SK-N-MC (cell line): ENCODE results near the gene ZNF239.

Experiments used
- FOXP2 ChIP-seq: optimal IDR thresholded peaks from 2 replicates; pipeline ENCODE3; 2011; ENCODE audit warnings: mild to moderate bottlenecking, moderate library complexity; ENCODE audit not compliant: insufficient read depth; ENCODE audit errors: extremely low read length, control extremely low read depth
- POLR2AphosphoS5 ChIP-seq: IDR thresholded peaks from 2 replicates; pipeline ENCODE4 v1.6.1; 2012; ENCODE audit warnings: mild to moderate bottlenecking, low read depth, low read length, borderline replicate concordance

- TF ChIP-seq POLR2AphosphoS5 (peak; percentile 60; the same call in 1 of the 2 replicates), FOXP2 (no peak)
These were observed at the start of gene ZNF239 for GRCh38 chr10:43574001-43574892.
